HG02970 (cell line): ENCODE results near the gene DNAH9.
A peak's percentile ranks its signal among the peaks of the same experiment; 100 is the strongest.
"Not testable (repeated sequence)": the region's sequence is repeated elsewhere in the genome, so short reads cannot be mapped to it uniquely, and the experiment has no call there.

Source experiments
- ATAC-seq: cut with Tn5 transposase; IDR thresholded peaks from one replicate; pipeline ENCODE4 v1.9.1; 2021; ENCODE audit warnings: mild to moderate bottlenecking, moderate library complexity, moderate number of reproducible peaks; ENCODE audit not compliant: unreplicated experiment, low FRiP score

DNAH9 gene

GRCh38 chr17:11948789-11949188, 350.5 kb downstream of the DNAH9 start:
- ATAC-seq: no peak

- not testable (repeated sequence) for ATAC-seq
Observed at GRCh38 chr17:11949571-11949970, 351.3 kb downstream of the DNAH9 start.

GRCh38 chr17:11950771-11951519, 352.7 kb downstream of the DNAH9 start:
- no peak for ATAC-seq

- no peak for ATAC-seq
Observed at GRCh38 chr17:11952610-11953009, 354.3 kb downstream of the DNAH9 start.

GRCh38 chr17:11953924-11954323, 355.7 kb downstream of the DNAH9 start:
- no peak for ATAC-seq

GRCh38 chr17:11954936-11955335, 356.7 kb downstream of the DNAH9 start:
- ATAC-seq: no peak

GRCh38 chr17:11969565-11969964, 371.3 kb downstream of the DNAH9 start:
- ATAC-seq: no peak

- ATAC-seq: not testable (repeated sequence)
Observed at GRCh38 chr17:11972741-11973140, 374.5 kb downstream of the DNAH9 start.

- no peak for ATAC-seq
Observed at GRCh38 chr17:11979795-11980194, 381.5 kb downstream of the DNAH9 start.

GRCh38 chr17:11980813-11981212, 382.5 kb downstream of the DNAH9 start:
- ATAC-seq: no peak

GRCh38 chr17:11981862-11982261, 383.6 kb downstream of the DNAH9 start:
- no peak for ATAC-seq

GRCh38 chr17:11986179-11986941, 388.1 kb downstream of the DNAH9 start:
- ATAC-seq: no peak

GRCh38 chr17:11986942-11987329, 388.7 kb downstream of the DNAH9 start:
- no peak for ATAC-seq

- ATAC-seq: no peak
Observed at GRCh38 chr17:11990363-11990983, 392.2 kb downstream of the DNAH9 start.

GRCh38 chr17:11991461-11991860, 393.2 kb downstream of the DNAH9 start:
- no peak for ATAC-seq

GRCh38 chr17:11996722-11997146, 398.5 kb downstream of the DNAH9 start:
- peak; percentile 28 for ATAC-seq

GRCh38 chr17:11997147-11997971, 399.1 kb downstream of the DNAH9 start, which contains the start of gene ZNF18:
Gene ZNF18 (minus strand): TSS chr17:11997475. CDS start chr17:11992829, 4,646 bp downstream.
- ATAC-seq: peak; percentile 97

GRCh38 chr17:11997972-11998233, 399.6 kb downstream of the DNAH9 start:
- no peak for ATAC-seq

- ATAC-seq: no peak
Observed at GRCh38 chr17:11999696-12000095, 401.4 kb downstream of the DNAH9 start.

- no peak for ATAC-seq
Observed at GRCh38 chr17:12007466-12007865, 409.2 kb downstream of the DNAH9 start.
